SH-SY5Y (cell line): ENCODE measurements around the gene DPYSL4.

Experiments
- GATA2 ChIP-seq: IDR thresholded peaks from 2 replicates; pipeline ENCODE4 v1.6.1; 2011; ENCODE audit warnings: mild to moderate bottlenecking, low read depth, low read length
- GATA3 ChIP-seq: IDR thresholded peaks from 2 replicates; pipeline ENCODE4 v1.6.1; 2011; ENCODE audit warnings: low read depth, mild to moderate bottlenecking, low read length, moderate library complexity

- TF ChIP-seq GATA2 (no peak), GATA3 (no peak)
Measured at GRCh38 chr10:132140167-132140925, 46.4 kb upstream of the DPYSL4 start.
